ENCODE measurements around the gene OPN1MW3.
"Not testable (repeated sequence)": the region's sequence is repeated elsewhere in the genome, so short reads cannot be mapped to it uniquely, and the experiment has no call there.

Gene OPN1MW3

DNA sequence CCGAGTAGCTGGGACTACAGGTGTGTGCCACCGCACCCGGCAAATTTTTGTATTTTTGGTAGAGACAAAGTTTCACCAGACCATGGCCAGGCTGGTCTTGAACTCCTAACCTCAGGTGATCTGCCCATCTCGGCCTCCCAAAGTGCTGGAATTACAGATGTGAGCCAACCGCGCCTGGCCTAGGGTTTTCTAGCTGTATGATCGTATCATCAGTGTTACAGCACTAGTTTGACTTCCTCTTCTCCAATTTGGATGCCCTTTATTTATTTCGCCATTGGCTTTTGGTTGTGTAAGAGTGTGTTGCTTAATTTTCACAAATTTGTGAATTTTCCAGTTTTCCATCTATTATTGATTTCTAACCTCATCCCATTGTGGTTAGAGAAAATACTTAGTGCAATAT is 43.4 kb downstream of the OPN1MW3 start:
- no peaks in the 10 kb centered on the region for H3K36me3 ChIP-seq (ENCODE audit: insufficient read depth)
- H4K20me1 ChIP-seq (ENCODE audit: insufficient read depth): no peaks in the 10 kb centered on the region
- H3K4me3 ChIP-seq (IDR thresholded peaks at IDR 0.05; ENCODE audit: insufficient read depth, low read depth, low read length): no peak overlapping the region
- H3K9ac ChIP-seq: no peak overlapping the region
- no peak overlapping the region for H2AFZ ChIP-seq (ENCODE audit: low read depth)
- no peak overlapping the region for H3K4me2 ChIP-seq
- H3K27me3 ChIP-seq (ENCODE audit: insufficient read depth, low read depth): no peaks in the 10 kb centered on the region
- TF ChIP-seq, protein P1, sequence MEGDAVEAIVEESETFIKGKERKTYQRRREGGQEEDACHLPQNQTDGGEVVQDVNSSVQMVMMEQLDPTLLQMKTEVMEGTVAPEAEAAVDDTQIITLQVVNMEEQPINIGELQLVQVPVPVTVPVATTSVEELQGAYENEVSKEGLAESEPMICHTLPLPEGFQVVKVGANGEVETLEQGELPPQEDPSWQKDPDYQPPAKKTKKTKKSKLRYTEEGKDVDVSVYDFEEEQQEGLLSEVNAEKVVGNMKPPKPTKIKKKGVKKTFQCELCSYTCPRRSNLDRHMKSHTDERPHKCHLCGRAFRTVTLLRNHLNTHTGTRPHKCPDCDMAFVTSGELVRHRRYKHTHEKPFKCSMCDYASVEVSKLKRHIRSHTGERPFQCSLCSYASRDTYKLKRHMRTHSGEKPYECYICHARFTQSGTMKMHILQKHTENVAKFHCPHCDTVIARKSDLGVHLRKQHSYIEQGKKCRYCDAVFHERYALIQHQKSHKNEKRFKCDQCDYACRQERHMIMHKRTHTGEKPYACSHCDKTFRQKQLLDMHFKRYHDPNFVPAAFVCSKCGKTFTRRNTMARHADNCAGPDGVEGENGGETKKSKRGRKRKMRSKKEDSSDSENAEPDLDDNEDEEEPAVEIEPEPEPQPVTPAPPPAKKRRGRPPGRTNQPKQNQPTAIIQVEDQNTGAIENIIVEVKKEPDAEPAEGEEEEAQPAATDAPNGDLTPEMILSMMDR (conservative IDR thresholded peaks at IDR 0.05; ENCODE audit: low read depth, low read length): no peak
- no peaks in the 10 kb centered on the region for H3K79me2 ChIP-seq (ENCODE audit: insufficient read depth, low read depth)
- peaks cover 14% of the 10 kb centered on the region for H3K4me1 ChIP-seq (ENCODE audit: low read depth, poor library complexity, severe bottlenecking)
- no peak overlapping the region for H3K27ac ChIP-seq

DNA sequence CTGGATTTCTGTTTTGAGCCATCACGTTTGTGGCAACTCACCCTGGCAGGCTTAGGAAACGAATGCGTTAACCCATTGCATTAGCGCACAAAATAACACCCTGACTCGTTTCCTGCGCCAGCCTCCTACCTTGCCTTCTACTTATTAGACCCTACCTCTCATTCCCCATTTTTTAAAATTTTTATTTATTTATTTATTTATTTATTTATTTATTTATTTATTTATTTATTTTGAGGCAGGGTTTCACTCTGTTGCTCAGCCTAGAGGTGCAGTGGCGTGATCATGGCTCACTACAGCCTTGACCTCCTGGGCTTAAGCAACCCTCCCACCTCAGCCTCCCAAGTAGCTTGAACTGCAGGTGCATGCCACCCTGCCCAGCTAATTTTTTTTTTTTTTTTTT is 45.6 kb downstream of the OPN1MW3 start:
- H3K27ac ChIP-seq; H3K4me2 ChIP-seq; H2AFZ ChIP-seq (ENCODE audit: low read depth); H3K27me3 ChIP-seq (ENCODE audit: insufficient read depth, low read depth); H3K4me3 ChIP-seq (IDR thresholded peaks at IDR 0.05; ENCODE audit: insufficient read depth, low read depth, low read length); H3K36me3 ChIP-seq (ENCODE audit: insufficient read depth); H4K20me1 ChIP-seq (ENCODE audit: insufficient read depth); H3K79me2 ChIP-seq (ENCODE audit: insufficient read depth, low read depth); H3K4me1 ChIP-seq (ENCODE audit: low read depth, poor library complexity, severe bottlenecking); H3K9ac ChIP-seq: not testable (repeated sequence)

DNA sequence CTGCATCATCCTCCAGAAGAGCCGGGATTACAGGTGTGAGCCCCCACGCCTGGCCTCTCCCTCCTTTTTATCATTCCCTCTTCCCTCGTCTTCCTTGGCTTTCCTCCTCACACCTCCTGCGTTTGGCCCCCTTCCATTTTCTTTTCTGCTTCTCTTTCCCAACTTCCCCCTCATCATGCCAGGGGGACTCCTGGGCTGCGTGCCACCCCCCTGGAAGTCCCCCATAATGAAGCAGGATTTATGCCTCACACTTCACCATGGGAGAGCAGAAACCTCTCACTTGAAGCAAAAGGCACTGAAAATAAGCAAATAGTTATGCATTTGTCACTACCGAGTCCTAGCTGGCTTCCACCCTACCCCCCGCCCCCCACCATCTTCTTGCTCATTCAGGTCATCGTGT is 46.1 kb downstream of the OPN1MW3 start:
- H3K27ac ChIP-seq: no peak overlapping the region
- no peaks in the 10 kb centered on the region for H4K20me1 ChIP-seq (ENCODE audit: insufficient read depth)
- H3K9ac ChIP-seq: no peak overlapping the region
- H2AFZ ChIP-seq (ENCODE audit: low read depth): no peak overlapping the region
- no peaks in the 10 kb centered on the region for H3K27me3 ChIP-seq (ENCODE audit: insufficient read depth, low read depth)
- H3K4me1 ChIP-seq (ENCODE audit: low read depth, poor library complexity, severe bottlenecking): peaks cover 5% of the 10 kb centered on the region
- H3K36me3 ChIP-seq (ENCODE audit: insufficient read depth): no peaks in the 10 kb centered on the region
- H3K79me2 ChIP-seq (ENCODE audit: insufficient read depth, low read depth): no peaks in the 10 kb centered on the region
- H3K4me2 ChIP-seq: no peak overlapping the region
- TF ChIP-seq, protein P1 (conservative IDR thresholded peaks at IDR 0.05; ENCODE audit: low read depth, low read length): no peak
- H3K4me3 ChIP-seq (IDR thresholded peaks at IDR 0.05; ENCODE audit: insufficient read depth, low read depth, low read length): no peak overlapping the region

DNA sequence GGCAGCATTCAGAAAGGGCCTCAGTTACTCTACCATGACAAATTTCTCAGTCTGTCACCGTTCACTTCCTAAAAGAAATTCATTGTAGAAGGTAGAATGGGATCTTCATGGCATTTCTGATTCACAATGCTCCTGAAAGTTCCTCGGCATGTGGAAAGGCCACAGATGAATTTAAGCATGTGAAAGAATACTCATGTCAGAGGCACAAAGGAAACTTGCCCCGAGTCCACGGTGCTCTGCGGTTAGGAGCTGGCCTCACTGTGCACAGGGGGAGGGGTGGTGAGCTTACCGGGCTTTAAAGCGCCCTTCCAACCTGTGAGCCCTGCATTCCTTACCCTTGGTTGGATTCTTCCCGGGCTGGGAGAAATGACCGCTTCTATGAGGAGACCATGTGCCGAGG is 47.5 kb downstream of the OPN1MW3 start:
- Histone ChIP-seq H3K4me1 (ENCODE audit: low read depth, poor library complexity, severe bottlenecking) (no peaks in the 10 kb centered on the region), H3K36me3 (ENCODE audit: insufficient read depth) (no peaks in the 10 kb centered on the region), H3K4me3 (IDR thresholded peaks at IDR 0.05; ENCODE audit: insufficient read depth, low read depth, low read length) (no peak overlapping the region), H3K4me2 (no peak overlapping the region), H4K20me1 (ENCODE audit: insufficient read depth) (no peaks in the 10 kb centered on the region), H3K27me3 (ENCODE audit: insufficient read depth, low read depth) (no peaks in the 10 kb centered on the region), H3K9ac (no peak overlapping the region), H3K27ac (no peak overlapping the region), H3K79me2 (ENCODE audit: insufficient read depth, low read depth) (no peaks in the 10 kb centered on the region), H2AFZ (ENCODE audit: low read depth) (no peak overlapping the region)
- TF ChIP-seq, protein P1 (conservative IDR thresholded peaks at IDR 0.05; ENCODE audit: low read depth, low read length): no peak

DNA sequence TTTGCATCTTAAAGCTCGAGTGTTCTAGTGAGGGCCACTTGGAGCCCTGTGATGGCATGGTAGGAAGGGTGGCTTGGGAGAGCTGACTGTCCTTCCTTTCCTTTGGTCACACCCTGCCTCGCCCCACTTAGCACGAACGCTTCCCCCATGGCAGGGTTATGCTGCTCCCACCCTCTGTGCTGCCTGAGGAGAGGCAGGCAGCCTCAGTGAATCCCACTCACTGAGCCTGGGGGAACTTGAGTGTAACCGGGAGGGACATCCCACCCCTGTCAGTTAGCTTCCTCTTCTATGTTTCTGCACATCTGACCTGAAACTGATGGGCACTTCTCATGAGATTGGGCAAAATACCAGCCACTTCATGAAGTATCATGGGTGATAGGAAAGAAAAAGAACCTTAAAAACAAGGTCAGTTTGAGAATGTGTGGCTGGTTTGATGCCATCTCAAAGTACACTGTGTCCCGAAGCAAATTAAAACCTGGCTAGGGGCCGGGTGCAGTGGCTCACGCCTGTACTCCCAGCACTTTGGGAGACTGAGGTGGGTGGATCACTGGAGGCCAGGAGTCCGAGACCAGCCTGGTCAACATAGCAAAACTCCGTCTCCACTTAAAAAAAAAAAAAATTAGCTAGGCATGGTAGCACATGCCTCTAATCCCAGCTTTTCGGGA is 48.3 kb downstream of the OPN1MW3 start:
- H3K79me2 ChIP-seq (ENCODE audit: insufficient read depth, low read depth): no peaks in the 10 kb centered on the region
- H2AFZ ChIP-seq (ENCODE audit: low read depth): no peak overlapping the region
- no peaks in the 10 kb centered on the region for H3K27me3 ChIP-seq (ENCODE audit: insufficient read depth, low read depth)
- H3K4me3 ChIP-seq (IDR thresholded peaks at IDR 0.05; ENCODE audit: insufficient read depth, low read depth, low read length): no peak overlapping the region
- H3K27ac ChIP-seq: no peak overlapping the region
- no peaks in the 10 kb centered on the region for H3K36me3 ChIP-seq (ENCODE audit: insufficient read depth)
- H3K9ac ChIP-seq: no peak overlapping the region
- H3K4me1 ChIP-seq (ENCODE audit: low read depth, poor library complexity, severe bottlenecking): no peaks in the 10 kb centered on the region
- TF ChIP-seq, protein P1 (conservative IDR thresholded peaks at IDR 0.05; ENCODE audit: low read depth, low read length): no peak
- no peak overlapping the region for H3K4me2 ChIP-seq
- no peaks in the 10 kb centered on the region for H4K20me1 ChIP-seq (ENCODE audit: insufficient read depth)

All from KMS-11 (cell line).